Esophagus muscularis mucosa (tissue), 4 donors: ENCODE data around the gene SH3PXD2B. TPM values are rescaled to one million over a fixed set of nuclear protein-coding genes. Genes with fewer than 3 reads are reported as not detected.

Experiments used
- DNase-seq: peaks from one replicate; pipeline ENCODE4 v3.0.0-alpha.2; 2017; ENCODE audit errors: extremely low spot score
- H3K27ac ChIP-seq, 4 donors: fragments of 200-600 bp; sonication (generic); replicated peaks in 1 of 4; 1 replicate in 3 of 4; 2 replicates in 1 of 4; pipeline ENCODE4 v1.5.1; 2016 to 2019; ENCODE audit warnings: mild to moderate bottlenecking in 1 of 4
- H3K27me3 ChIP-seq, 4 donors: fragments of 200-600 bp; sonication (generic); one replicate each; pipeline versions ENCODE4 v1.5.1 to v1.6.0; 2016 to 2019
- H3K36me3 ChIP-seq, 4 donors: fragments of 200-600 bp; sonication (generic); one replicate each; pipeline ENCODE4 v1.5.1; 2016 to 2019
- H3K4me1 ChIP-seq, 4 donors: fragments of 200-600 bp; sonication (generic); one replicate each; pipeline ENCODE4 v1.5.1; 2016 to 2019
- H3K4me3 ChIP-seq, 4 donors: fragments of 200-600 bp; sonication (generic); 1 replicate in 2 of 4; 2 replicates in 2 of 4; pipeline ENCODE4 v1.5.1; 2016 to 2019; ENCODE audit warnings: mild to moderate bottlenecking in 4 of 4, moderate library complexity in 1 of 4
- H3K9me3 ChIP-seq, 4 donors: fragments of 200-600 bp; sonication (generic); 1 replicate in 3 of 4; 2 replicates in 1 of 4; pipeline ENCODE4 v1.5.1; 2016 to 2019
- EP300 ChIP-seq: sonication (generic); formaldehyde crosslinking; IDR thresholded peaks from one replicate; pipeline ENCODE4 v1.6.1; 2017; ENCODE audit warnings: antibody characterized with exemption
- POLR2A ChIP-seq: fragments of 450-650 bp; IDR thresholded peaks from one replicate; pipeline ENCODE4 v1.6.1; 2017; ENCODE audit warnings: antibody characterized with exemption, moderate library complexity, mild to moderate bottlenecking, low read depth
- POLR2AphosphoS5 ChIP-seq, 2 donors: sonication (generic); formaldehyde crosslinking; IDR thresholded peaks; one replicate each; pipeline ENCODE4 v1.6.1; 2017; ENCODE audit warnings: antibody characterized with exemption in 2 of 2
- WGBS: methylation state at CpG from one replicate; pipeline ENCODE4 v1.1.5; 2018; 5-methylcytosine and 5-hydroxymethylcytosine counted together
- intact Hi-C: fragments of 100-400 bp; cut with DNase I; formaldehyde crosslinking; loops from one replicate; pipeline ENCODE4 v1.15.1; 2023
- total RNA-seq, 4 donors: library from RNA; depleted of rRNA; stranded (reverse); fragments of >200 nt; gene quantifications; one replicate each; pipeline versions ENCODE4 v1.1.0 to v1.2.1, GENCODE V29; 2016
- TF ChIP-seq, protein P1 (sequence below), 3 experiments: fragments of 200-600 bp in 2 of 3; fragments of 450-650 bp in 1 of 3; sonication (generic) in 2 of 3; IDR thresholded peaks; one replicate each; pipeline ENCODE4 v1.5.1; 2017 to 2019; ENCODE audit warnings: antibody characterized with exemption in 3 of 3, mild to moderate bottlenecking in 2 of 3, moderate library complexity in 1 of 3

The SH3PXD2B gene
- total RNA-seq, 4 donors from 2014 or later, result 41.5 to 66.5 (median 49.2) TPM

DNA sequence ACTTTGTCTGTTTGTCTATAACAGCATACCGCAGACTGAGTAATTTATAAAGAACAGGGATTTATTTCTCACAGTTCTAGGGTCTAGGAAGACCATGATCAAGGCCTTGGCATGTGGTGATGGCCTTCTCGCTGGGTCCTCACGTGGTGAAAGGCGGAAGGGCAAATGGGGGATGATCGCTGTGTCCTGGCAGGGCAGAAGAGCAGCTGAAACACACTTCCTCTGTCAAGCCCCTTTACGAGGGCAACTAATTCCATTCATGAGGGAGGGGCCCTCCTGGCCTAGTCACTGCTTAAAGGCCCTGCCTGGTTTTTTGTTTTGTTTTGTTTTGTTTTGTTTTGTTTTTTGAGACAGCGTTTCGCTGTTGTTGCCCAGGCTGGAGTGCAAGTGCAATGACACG lies 128.9 kb downstream of the SH3PXD2B start:
- intact Hi-C loops, result no loop called here
- TF ChIP-seq EP300 (no peak), POLR2A (no peak), POLR2AphosphoS5 (IDR thresholded peaks at IDR 0.05) (no peak)
- TF ChIP-seq, protein P1, sequence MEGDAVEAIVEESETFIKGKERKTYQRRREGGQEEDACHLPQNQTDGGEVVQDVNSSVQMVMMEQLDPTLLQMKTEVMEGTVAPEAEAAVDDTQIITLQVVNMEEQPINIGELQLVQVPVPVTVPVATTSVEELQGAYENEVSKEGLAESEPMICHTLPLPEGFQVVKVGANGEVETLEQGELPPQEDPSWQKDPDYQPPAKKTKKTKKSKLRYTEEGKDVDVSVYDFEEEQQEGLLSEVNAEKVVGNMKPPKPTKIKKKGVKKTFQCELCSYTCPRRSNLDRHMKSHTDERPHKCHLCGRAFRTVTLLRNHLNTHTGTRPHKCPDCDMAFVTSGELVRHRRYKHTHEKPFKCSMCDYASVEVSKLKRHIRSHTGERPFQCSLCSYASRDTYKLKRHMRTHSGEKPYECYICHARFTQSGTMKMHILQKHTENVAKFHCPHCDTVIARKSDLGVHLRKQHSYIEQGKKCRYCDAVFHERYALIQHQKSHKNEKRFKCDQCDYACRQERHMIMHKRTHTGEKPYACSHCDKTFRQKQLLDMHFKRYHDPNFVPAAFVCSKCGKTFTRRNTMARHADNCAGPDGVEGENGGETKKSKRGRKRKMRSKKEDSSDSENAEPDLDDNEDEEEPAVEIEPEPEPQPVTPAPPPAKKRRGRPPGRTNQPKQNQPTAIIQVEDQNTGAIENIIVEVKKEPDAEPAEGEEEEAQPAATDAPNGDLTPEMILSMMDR (IDR thresholded peaks at IDR 0.05), result no peak
- Histone ChIP-seq H3K27me3 (no peaks in the 10 kb centered on the region), H3K4me1 (no peaks in the 10 kb centered on the region), H3K9me3 (no peaks in the 10 kb centered on the region), H3K4me3 (no peak overlapping the region), H3K27ac (no peak overlapping the region), H3K36me3 (no peaks in the 10 kb centered on the region)
- no peak for DNase-seq
- WGBS, result 90% methylated on average over 9 of the region's 9 CpGs

DNA sequence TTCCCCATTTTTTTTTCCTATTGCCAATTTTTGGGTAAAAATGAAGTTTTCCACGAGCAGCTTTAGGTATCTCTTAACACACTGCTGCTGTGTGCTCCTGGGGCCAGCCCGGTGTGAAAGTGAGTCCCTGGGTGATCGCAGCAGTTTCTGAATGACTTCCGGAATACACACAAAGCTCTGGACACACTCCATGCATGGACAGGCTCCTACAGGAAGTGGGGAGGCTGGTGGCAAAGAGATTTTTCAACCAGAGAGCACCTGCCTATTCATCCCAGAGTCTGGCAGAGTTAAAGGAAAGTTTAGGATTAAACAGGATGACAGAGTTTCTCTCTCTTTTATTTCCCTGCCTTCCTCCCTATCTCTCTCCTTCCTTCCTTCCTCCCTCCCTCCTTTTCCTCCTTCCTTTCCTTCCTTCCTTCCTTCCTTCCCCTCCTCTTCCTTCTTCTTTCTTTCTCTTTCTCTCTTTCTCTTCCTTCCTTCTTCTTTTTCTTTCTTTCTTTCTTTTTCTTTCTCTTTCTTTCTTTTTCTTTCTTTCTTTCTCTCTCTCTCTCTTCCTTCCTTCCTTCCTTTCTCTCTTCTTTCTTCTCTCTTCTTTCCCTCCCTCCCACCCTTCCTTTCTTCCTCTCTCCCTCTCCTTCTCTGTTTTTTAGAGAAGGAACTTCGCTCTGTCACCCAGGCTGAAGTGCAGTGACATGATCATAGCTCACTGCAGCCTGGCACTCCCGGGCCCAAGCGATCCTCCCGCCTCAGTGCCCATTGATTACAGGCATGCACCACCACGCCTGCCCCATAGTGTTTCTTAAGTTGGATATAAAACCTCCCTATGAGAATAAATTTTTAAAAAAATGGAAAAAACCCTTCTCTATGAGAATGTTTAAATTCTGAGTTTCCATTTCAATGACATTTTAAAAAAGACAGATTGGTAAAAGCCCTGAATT lies 132.0 kb downstream of the SH3PXD2B start:
- no peak for DNase-seq
- WGBS, result 84% methylated on average over 9 of the region's 9 CpGs
- intact Hi-C loops, result no loop called here

DNA sequence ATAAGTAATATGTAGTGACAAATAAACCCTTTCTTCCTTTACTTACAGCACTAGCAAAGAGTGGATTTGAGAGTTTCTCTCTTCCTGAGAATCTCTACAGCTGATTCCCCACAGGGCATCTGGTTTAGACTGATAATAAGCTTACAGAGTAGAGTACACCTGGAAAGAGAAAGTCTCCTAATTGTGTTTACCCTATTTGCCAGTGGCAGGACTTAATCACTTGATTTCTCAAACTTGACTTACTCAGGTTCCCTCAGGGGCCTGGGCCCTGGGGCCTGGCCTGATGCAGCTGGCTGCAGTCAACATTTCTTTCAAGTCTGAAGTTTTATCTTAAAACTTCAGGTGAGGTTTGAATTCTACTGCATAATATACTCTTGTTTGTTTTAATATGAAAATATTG lies 132.7 kb downstream of the SH3PXD2B start:
- no peaks in the 10 kb centered on the region for H3K4me1 ChIP-seq
- intact Hi-C loops, result no loop called here
- no peak overlapping the region for H3K4me3 ChIP-seq
- no peak overlapping the region for H3K27ac ChIP-seq
- DNase-seq, result no peak
- no peaks in the 10 kb centered on the region for H3K36me3 ChIP-seq
- no peak for TF ChIP-seq POLR2AphosphoS5 (IDR thresholded peaks at IDR 0.05)
- TF ChIP-seq EP300, result no peak
- TF ChIP-seq POLR2A, result no peak
- TF ChIP-seq, protein P1 (IDR thresholded peaks at IDR 0.05), result no peak
- no peaks in the 10 kb centered on the region for H3K9me3 ChIP-seq
- H3K27me3 ChIP-seq, result no peaks in the 10 kb centered on the region

More for the DNA sequence above, 132.0 kb downstream of the SH3PXD2B start:
- H3K27me3 ChIP-seq, result no peaks in the 10 kb centered on the region
- no peak for TF ChIP-seq EP300
- TF ChIP-seq, protein P1 (IDR thresholded peaks at IDR 0.05), result no peak
- no peak for TF ChIP-seq POLR2A
- no peak for TF ChIP-seq POLR2AphosphoS5 (IDR thresholded peaks at IDR 0.05)
- no peaks in the 10 kb centered on the region for H3K36me3 ChIP-seq
- H3K9me3 ChIP-seq, result no peaks in the 10 kb centered on the region
- no peaks in the 10 kb centered on the region for H3K4me1 ChIP-seq
- H3K4me3 ChIP-seq, result no peak overlapping the region
- no peak overlapping the region for H3K27ac ChIP-seq

- whole genome bisulfite sequencing, result 83% methylated on average over 4 of the region's 4 CpGs
- H3K4me1 ChIP-seq, result no peaks in the 10 kb centered on the region
- TF ChIP-seq EP300 (no peak), POLR2A (no peak), POLR2AphosphoS5 (IDR thresholded peaks at IDR 0.05) (no peak)
- TF ChIP-seq, protein P1 (IDR thresholded peaks at IDR 0.05), result no peak
- H3K27ac ChIP-seq, result no peak overlapping the region
- no peaks in the 10 kb centered on the region for H3K27me3 ChIP-seq
- no peak for DNase-seq
- H3K9me3 ChIP-seq, result no peaks in the 10 kb centered on the region
- H3K4me3 ChIP-seq, result no peak overlapping the region
- intact Hi-C loops, result no loop called here
- H3K36me3 ChIP-seq, result no peaks in the 10 kb centered on the region
These were observed 134.4 kb downstream of the SH3PXD2B start for GRCh38 chr5:172319708-172320441.
